Putamen (tissue), 1 donor: ENCODE data around the gene ABHD1.
"Not testable (repeated sequence)": the region's sequence is repeated elsewhere in the genome, so short reads cannot be mapped to it uniquely, and the experiment has no call there.

Experiments used
- DNase-seq: peaks from one replicate; pipeline ENCODE4 v3.0.0-alpha.2; 2016; ENCODE audit warnings: low spot score

The ABHD1 gene

GRCh38 chr2:27123302-27124150, at the start of gene ABHD1:
ABHD1 (plus strand) TSS chr2:27123815; CDS start chr2:27123949, 134 bp downstream.
- DNase-seq, result peak; percentile 71

GRCh38 chr2:27074738-27075565, 48.7 kb upstream of the ABHD1 start:
- DNase-seq, result no peak

GRCh38 chr2:27075566-27075871, 48.1 kb upstream of the ABHD1 start:
- not testable (repeated sequence) for DNase-seq

- DNase-seq, result no peak
These were observed 47.3 kb upstream of the ABHD1 start for GRCh38 chr2:27076323-27076722.

GRCh38 chr2:27077231-27077630, 46.4 kb upstream of the ABHD1 start:
- no peak for DNase-seq

GRCh38 chr2:27078267-27079194, 45.1 kb upstream of the ABHD1 start, which contains the start of gene EMILIN1:
EMILIN1 (plus strand) TSS chr2:27078615; CDS start chr2:27079066, 451 bp downstream.
- DNase-seq, result peak; percentile 72

GRCh38 chr2:27079233-27080139, 44.1 kb upstream of the ABHD1 start:
- no peak for DNase-seq

- DNase-seq, result no peak
These were observed 43.5 kb upstream of the ABHD1 start for GRCh38 chr2:27080140-27080469.

- DNase-seq, result no peak
These were observed 43.0 kb upstream of the ABHD1 start for GRCh38 chr2:27080603-27080936.

GRCh38 chr2:27081984-27082772, 41.4 kb upstream of the ABHD1 start:
- DNase-seq, result no peak

- no peak for DNase-seq
These were observed 40.7 kb upstream of the ABHD1 start for GRCh38 chr2:27082773-27083409.

GRCh38 chr2:27083410-27084296, 40.0 kb upstream of the ABHD1 start:
- no peak for DNase-seq

GRCh38 chr2:27084297-27085061, 39.1 kb upstream of the ABHD1 start:
- DNase-seq, result no peak

GRCh38 chr2:27085062-27085672, 38.4 kb upstream of the ABHD1 start:
- DNase-seq, result no peak

- DNase-seq, result peak; percentile 65
These were observed 37.9 kb upstream of the ABHD1 start for GRCh38 chr2:27085673-27086089.

- peak; percentile 95 for DNase-seq
These were observed 37.4 kb upstream of the ABHD1 start for GRCh38 chr2:27086090-27086723.
